ENCODE measurements around the gene BRD3. TPM values are rescaled to one million over a fixed set of nuclear protein-coding genes. Genes with fewer than 3 reads are reported as not detected.

BRD3 gene
- total and polyA plus RNA-seq, 3 donors from 2014 or later = 30.2 to 64.5 (median 44.3) TPM

- intact Hi-C loops (cut with DNase I; ENCODE audit: low total_unique reads) = no loop called here
- H3K27me3 ChIP-seq = no peaks in the 10 kb centered on the region
- WGBS, 2 donors = 78 to 85% methylated on average over 6 to 7 of the region's 7 CpGs
- H3K4me3 ChIP-seq = no peak overlapping the region
- H3K36me3 ChIP-seq (ENCODE audit: low read depth, missing control alignments) = no peaks in the 10 kb centered on the region
- peaks cover 73% of the 10 kb centered on the region for H3K4me1 ChIP-seq
- no peak overlapping the region for H3K27ac ChIP-seq
- DNase-seq = no peak
- no peaks in the 10 kb centered on the region for H3K9me3 ChIP-seq
- TF ChIP-seq CTCF (IDR thresholded peaks at IDR 0.05) (no peak), POLR2A (IDR thresholded peaks at IDR 0.05) (no peak)
Measured at GRCh38 chr9:134058716-134059115, 9.1 kb downstream of the BRD3 start.

- 52 to 100% methylated on average over 1 to 28 of the region's 28 CpGs for WGBS, 2 donors
- intact Hi-C loops (cut with DNase I; ENCODE audit: low total_unique reads) = no loop called here
- Histone ChIP-seq H3K27ac (no peak overlapping the region), H3K9me3 (no peaks in the 10 kb centered on the region), H3K36me3 (ENCODE audit: low read depth, missing control alignments) (no peaks in the 10 kb centered on the region), H3K4me3 (no peak overlapping the region), H3K4me1 (peaks cover 72% of the 10 kb centered on the region), H3K27me3 (no peaks in the 10 kb centered on the region)
- DNase-seq = peak; percentile 37
- TF ChIP-seq POLR2A (IDR thresholded peaks at IDR 0.05) (no peak), CTCF (IDR thresholded peaks at IDR 0.05) (no peak)
Measured at GRCh38 chr9:134057751-134058701, 9.8 kb downstream of the BRD3 start.

GRCh38 chr9:134057307-134057657, 10.5 kb downstream of the BRD3 start:
- Histone ChIP-seq H3K4me1 (peaks cover 67% of the 10 kb centered on the region), H3K4me3 (no peak overlapping the region), H3K9me3 (no peaks in the 10 kb centered on the region), H3K27ac (no peak overlapping the region), H3K27me3 (no peaks in the 10 kb centered on the region), H3K36me3 (ENCODE audit: low read depth, missing control alignments) (no peaks in the 10 kb centered on the region)
- intact Hi-C loops (cut with DNase I; ENCODE audit: low total_unique reads) = no loop called here
- DNase-seq = no peak
- TF ChIP-seq POLR2A (IDR thresholded peaks at IDR 0.05) (no peak), CTCF (IDR thresholded peaks at IDR 0.05) (no peak)
- WGBS, 2 donors = 80 to 83% methylated on average over 10 to 13 of the region's 13 CpGs

GRCh38 chr9:134056483-134057306, 11.1 kb downstream of the BRD3 start:
- intact Hi-C loops (cut with DNase I; ENCODE audit: low total_unique reads) = no loop called here

More at GRCh38 chr9:134056483-134057306, 11.1 kb downstream of the BRD3 start:
- Histone ChIP-seq H3K4me3 (no peak overlapping the region), H3K27me3 (no peaks in the 10 kb centered on the region), H3K27ac (no peak overlapping the region), H3K36me3 (ENCODE audit: low read depth, missing control alignments) (no peaks in the 10 kb centered on the region), H3K4me1 (peaks cover 61% of the 10 kb centered on the region), H3K9me3 (no peaks in the 10 kb centered on the region)
- TF ChIP-seq POLR2A (IDR thresholded peaks at IDR 0.05) (no peak), CTCF (IDR thresholded peaks at IDR 0.05) (no peak)
- no peak for DNase-seq
- WGBS, 2 donors = 68 to 90% methylated on average over 10 to 23 of the region's 23 CpGs

Data from testis (tissue), 3 donors.